ENCODE results near the gene AQP12B.

AQP12B gene

GRCh38 chr2:240711296-240711695, 28.6 kb upstream of the AQP12B start:
- no peak overlapping the region for H3K27ac ChIP-seq
- TF ChIP-seq CTCF (IDR thresholded peaks at IDR 0.05), result no peak
- TF ChIP-seq ZFX (IDR thresholded peaks at IDR 0.05; ENCODE audit: borderline replicate concordance), result no peak

- H3K27ac ChIP-seq, result no peak overlapping the region
- no peak for TF ChIP-seq ZFX (IDR thresholded peaks at IDR 0.05; ENCODE audit: borderline replicate concordance)
Observed at GRCh38 chr2:240708457-240708856, 25.8 kb upstream of the AQP12B start.

GRCh38 chr2:240707821-240708220, 25.1 kb upstream of the AQP12B start:
- TF ChIP-seq ZFX (IDR thresholded peaks at IDR 0.05; ENCODE audit: borderline replicate concordance) (no peak), CTCF (IDR thresholded peaks at IDR 0.05) (no peak)
- H3K27ac ChIP-seq, result no peak overlapping the region

GRCh38 chr2:240707043-240707756, 24.5 kb upstream of the AQP12B start:
- H3K27ac ChIP-seq, result no peak overlapping the region
- no peak for TF ChIP-seq ZFX (IDR thresholded peaks at IDR 0.05; ENCODE audit: borderline replicate concordance)
- TF ChIP-seq CTCF (IDR thresholded peaks at IDR 0.05), result no peak

GRCh38 chr2:240705204-240705791, 22.6 kb upstream of the AQP12B start:
- H3K27ac ChIP-seq, result no peak overlapping the region
- TF ChIP-seq CTCF (IDR thresholded peaks at IDR 0.05), result no peak
- no peak for TF ChIP-seq ZFX (IDR thresholded peaks at IDR 0.05; ENCODE audit: borderline replicate concordance)

- no peak overlapping the region for H3K27ac ChIP-seq
- TF ChIP-seq ZFX (IDR thresholded peaks at IDR 0.05; ENCODE audit: borderline replicate concordance) (no peak), CTCF (IDR thresholded peaks at IDR 0.05) (no peak)
Observed at GRCh38 chr2:240704651-240705050, 22.0 kb upstream of the AQP12B start.

- TF ChIP-seq ZFX (IDR thresholded peaks at IDR 0.05; ENCODE audit: borderline replicate concordance) (no peak), CTCF (IDR thresholded peaks at IDR 0.05) (no peak)
- no peak overlapping the region for H3K27ac ChIP-seq
Observed at GRCh38 chr2:240703417-240704341, 21.0 kb upstream of the AQP12B start.
